Hematopoietic multipotent progenitor cell treated with erythropoietin and hydrocortisone succinate and interleukin-3 and kit ligand, for 8 days (in vitro differentiated cells): Measurements from ENCODE around the gene SPRED3.
"Not testable (repeated sequence)": the region's sequence is repeated elsewhere in the genome, so short reads cannot be mapped to it uniquely, and the experiment has no call there.

Experiments used
- DNase-seq: peaks from one replicate; pipeline ENCODE4 v3.0.0-alpha.2; 2015

The SPRED3 gene

DNA sequence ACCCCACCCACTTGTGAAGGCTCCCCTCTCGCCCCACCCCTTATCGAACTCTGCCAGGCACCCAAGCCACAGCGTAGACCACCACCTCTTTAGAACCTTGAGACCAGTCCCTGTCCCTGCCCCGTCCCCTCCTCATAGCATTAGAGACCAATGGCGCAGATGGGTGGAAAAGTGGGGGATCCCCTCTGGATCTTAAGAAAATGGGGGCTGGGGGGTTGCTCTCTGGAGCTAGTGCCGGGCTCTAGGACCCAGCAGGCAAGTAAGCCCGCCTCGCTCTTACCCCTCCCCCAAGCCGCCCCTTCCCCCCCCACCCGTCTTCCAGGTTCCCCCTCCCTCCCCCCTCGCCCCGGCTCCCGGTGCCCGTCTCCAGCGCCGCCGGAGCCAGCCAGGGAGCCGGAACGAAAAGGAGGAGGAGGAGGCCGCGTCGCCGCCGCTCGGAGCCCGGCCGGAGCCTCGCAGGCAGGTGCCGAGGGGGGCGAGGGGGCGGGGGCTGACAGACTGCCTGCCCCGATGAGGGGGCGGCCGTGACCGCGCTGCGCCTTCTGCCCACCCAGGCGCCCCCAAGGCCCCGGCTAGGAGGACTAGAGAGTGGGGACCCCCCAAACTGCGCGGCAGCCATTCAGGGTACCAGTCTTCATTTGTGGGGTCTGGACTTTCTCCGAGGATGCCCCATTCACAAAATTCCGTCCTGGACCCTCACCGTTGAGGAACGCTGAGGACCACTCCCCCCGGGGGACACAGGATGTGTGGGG, at the start of gene SPRED3:
Gene SPRED3, plus strand, starts transcription at position 349 of the 752 bp plus-strand sequence. CDS start 1,606 bp downstream, outside the sequence.
- no peak for DNase-seq

DNA sequence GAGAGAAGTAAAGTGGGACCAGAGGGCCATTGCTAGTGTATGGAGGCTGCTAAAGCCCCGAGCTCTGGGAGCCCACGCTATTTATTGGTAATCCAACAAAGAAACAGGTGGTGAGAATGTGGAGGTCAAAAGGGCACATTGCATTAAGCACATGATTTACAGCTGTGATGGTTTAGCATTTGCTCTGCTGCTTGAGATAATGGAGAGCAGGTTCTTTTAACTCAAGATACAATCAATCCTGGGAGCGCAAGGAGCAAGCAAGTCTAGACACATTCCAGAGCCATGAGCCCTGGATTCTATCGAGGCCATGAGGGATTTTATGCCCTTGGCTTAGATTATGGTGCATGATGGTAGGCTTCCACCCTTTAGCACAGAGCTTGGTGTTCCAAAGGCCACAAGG, 49.5 kb upstream of the SPRED3 start:
- DNase-seq, result not testable (repeated sequence)

- DNase-seq, result no peak
These were observed 47.6 kb upstream of the SPRED3 start for GRCh38 chr19:38340927-38341326.

GRCh38 chr19:38346837-38347236, 41.7 kb upstream of the SPRED3 start:
- DNase-seq, result no peak

DNA sequence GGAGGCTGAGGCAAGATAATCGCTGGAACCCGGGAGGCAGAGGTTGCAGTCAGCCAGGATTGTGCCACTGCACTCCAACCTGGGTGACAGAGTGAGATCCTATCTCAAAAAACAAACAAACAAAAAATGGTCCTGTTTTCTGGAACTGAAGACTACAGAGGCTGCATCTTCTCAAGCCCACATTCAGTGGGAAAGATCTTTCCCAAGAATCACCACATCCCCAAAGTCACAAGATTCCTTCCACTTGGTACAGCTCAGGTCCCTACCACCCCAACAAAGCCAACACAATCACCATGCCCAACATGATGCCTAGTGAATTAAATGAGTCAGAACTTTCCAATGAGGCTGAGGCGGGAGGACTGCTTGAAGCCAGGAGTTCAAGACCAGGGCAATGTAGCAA, 37.6 kb upstream of the SPRED3 start:
- no peak for DNase-seq

DNA sequence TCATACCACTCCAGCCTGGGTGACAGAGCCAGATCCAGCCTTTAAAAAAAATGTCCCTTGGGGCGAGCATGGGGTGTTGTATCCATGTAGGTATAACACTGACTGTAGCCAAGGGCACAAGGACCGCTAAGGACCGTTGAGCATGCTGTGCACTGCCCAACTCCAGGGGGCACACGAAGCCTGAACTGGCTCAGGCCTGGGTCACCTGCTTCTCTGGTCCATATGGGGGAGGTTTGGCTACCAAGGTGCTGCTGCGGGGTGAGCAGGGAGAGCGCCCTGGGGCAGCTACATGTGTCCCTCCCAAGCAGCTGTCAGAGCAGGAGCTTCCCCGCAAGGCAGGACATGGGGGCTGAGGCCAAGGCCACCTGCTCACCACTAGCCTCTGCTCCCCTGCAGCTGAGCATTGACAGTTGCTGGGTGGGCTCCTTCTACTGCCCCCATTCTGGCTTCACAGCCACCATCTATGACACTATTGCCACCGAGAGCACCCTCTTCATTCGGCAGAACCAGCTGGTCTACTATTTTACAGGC, 36.6 kb upstream of the SPRED3 start:
- no peak for DNase-seq

DNA sequence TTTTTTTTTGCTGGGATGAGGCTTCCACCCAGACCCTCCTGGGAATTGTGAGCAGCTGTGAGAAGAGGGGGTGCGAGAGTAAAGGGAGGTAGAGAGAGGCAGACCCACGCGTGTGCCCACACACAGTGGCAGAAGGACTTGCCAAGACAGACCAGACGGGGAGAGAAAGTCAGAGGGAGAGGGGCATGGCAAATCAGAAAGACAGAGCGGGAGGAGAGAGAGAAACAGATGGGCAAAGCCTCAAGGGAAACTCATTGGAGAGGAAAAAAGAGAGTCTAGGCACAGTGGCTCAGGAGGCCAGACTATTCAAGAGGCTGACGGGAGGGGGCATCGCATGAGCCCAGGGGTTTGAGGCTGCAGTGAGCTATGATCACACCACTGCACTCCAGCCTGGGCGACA, 35.9 kb upstream of the SPRED3 start:
- DNase-seq, result no peak

GRCh38 chr19:38355728-38356725, 32.5 kb upstream of the SPRED3 start:
- DNase-seq, result no peak

GRCh38 chr19:38358071-38358470, 30.4 kb upstream of the SPRED3 start:
- no peak for DNase-seq

DNA sequence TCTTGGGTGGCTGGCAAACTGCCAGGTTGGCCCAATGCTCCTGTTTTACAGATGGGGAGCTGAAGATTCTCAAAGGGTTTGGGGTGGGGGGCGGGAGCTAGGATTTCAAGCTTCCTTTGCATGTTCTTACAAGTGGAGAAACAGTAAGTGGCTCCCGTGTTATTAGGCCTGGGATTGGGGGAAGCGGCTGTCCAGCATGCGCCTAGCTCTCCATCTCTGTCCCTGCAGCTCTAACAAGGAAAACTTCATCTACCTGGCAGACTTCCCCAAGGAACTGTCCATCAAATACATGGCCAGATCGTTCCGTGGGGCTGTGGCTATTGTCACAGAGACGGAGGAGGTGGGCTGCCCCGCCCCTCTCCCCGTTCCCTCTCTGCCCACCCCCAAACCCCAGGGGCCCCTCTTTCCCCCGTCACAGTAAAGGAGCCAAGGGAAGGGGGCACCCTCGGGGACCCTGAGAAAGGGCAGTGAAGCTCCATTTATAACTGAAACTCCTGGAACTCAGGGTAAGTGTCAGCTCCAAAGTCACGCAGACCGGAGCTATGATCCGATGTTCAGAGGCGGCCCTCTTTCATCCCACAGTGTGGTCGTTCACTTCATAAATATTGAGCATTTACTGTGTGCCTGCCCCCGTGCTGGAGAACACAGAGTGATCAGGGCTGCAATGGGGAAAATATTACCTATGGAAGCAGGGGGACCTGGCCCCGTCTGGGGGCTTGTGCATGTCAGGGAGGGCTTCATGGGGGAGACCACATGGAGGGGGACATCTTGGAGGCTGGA, 29.1 kb upstream of the SPRED3 start:
- no peak for DNase-seq

DNA sequence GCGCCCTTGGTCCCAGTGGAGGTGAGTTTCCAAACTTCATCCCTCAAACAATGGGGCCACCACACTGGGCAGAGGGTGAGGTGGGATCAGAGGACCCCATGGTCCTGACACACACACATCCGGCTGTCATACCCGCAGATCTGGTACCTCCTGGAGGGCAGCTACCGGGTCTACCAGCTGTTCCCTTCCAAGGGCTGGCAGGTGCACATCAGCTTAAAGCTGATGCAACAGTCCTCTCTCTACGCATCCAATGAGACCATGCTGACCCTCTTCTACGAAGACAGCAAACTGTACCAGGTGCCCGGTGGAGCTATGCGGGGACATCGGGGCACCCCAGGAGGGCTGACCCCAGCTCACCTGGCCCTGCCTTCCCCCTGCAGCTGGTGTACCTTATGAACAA, 28.1 kb upstream of the SPRED3 start:
- no peak for DNase-seq

- DNase-seq, result no peak
These were observed 27.5 kb upstream of the SPRED3 start for GRCh38 chr19:38360839-38361631.

DNA sequence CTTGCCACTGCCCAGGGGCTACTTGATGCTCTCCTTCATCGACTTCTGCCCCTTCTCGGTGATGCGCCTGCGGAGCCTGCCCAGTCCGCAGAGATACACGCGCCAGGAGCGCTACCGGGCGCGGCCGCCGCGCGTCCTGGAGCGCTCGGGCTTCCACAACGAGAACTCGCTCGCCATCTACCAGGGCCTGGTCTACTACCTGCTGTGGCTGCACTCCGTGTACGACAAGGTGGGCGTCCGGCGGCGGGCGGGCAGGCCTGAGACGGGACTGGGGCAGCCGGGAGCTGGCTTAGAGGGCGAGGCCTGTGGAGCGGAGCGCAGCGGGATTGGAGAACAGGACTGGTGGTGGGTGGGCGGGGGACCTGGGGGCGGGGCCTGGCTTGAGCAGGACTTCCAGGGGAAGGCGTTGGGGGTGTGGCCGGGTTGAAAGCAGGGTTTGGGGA, 26.8 kb upstream of the SPRED3 start:
- peak; percentile 72 for DNase-seq

GRCh38 chr19:38362076-38362945, 26.2 kb upstream of the SPRED3 start:
- DNase-seq, result peak; percentile 79

GRCh38 chr19:38362946-38363688, 25.4 kb upstream of the SPRED3 start:
- DNase-seq, result not testable (repeated sequence)

DNA sequence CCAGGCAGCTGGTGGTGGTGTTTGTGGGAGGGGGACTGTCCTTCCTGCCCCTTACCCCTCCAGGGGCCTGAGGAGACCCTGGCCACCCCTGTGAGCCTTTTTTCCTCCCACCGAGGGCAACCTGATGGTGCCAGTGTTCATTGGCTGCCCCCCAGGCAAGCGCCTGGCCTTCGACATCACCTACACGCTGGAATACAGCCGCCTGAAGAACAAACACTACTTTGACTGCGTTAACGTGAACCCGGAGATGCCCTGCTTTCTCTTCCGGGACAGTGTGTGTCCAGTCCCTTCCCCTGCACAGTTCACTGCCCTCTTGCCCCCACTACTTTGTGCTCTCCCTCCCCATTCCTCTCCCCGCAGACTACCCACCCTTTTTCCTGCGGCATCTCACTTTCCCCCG, 21.5 kb upstream of the SPRED3 start:
- no peak for DNase-seq

DNA sequence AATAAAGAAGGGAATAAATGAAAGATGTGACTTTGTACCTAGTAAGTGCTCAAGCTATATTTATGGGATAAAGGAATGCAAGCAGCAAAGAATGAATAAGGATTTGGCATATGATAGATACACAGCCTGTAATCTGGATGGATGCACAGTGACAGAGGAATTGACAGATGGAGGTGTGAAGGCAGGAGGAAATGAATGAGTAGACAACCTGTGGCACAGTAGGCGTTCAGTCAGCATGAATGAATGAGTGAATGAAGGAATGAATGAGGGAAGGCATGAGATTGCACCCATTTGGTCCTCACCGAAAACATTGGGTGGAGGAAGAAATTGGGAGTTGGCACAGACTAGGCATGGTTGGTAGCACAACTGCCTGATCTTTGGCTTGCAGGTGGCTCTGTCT, 18.9 kb upstream of the SPRED3 start:
- no peak for DNase-seq

DNA sequence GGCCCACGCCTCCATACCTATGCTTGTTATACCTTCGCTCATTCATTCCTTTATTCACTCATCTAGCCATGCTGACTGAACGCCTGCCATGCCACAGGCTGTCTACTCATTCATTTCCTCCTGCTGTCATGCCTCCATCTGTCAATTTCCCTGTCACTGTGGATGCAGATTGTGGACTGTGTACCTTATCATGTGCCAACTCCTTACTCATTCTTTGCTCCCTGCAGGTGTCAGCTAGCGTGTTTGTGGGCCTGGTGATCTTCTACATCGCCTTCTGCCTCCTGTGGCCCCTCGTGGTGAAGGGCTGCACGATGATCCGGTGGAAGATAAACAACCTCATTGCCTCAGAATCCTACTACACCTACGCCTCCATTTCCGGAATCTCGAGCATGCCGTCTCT, 18.2 kb upstream of the SPRED3 start:
- no peak for DNase-seq

- no peak for DNase-seq
These were observed 17.4 kb upstream of the SPRED3 start for GRCh38 chr19:38371081-38371480.

- DNase-seq, result no peak
These were observed 14.6 kb upstream of the SPRED3 start for GRCh38 chr19:38373907-38374331.
